Measurements from ENCODE around the gene ERO1B. TPM values are rescaled to one million over a fixed set of nuclear protein-coding genes. Genes with fewer than 3 reads are reported as not detected.

The ERO1B gene
- total RNA-seq, 1 donor, result 5.2 TPM

- no peak overlapping the region for H3K4me3 ChIP-seq (ENCODE audit: low read depth, low read length)
- TF ChIP-seq CTCF (IDR thresholded peaks at IDR 0.05; ENCODE audit: insufficient read depth, low read depth, low read length), result no peak
- DNase-seq (ENCODE audit: low read depth), result no peak
Observed at GRCh38 chr1:236172041-236172579, 109.6 kb downstream of the ERO1B start.

GRCh38 chr1:236168716-236169429 lies 112.9 kb downstream of the ERO1B start:
- no peak for TF ChIP-seq CTCF (IDR thresholded peaks at IDR 0.05; ENCODE audit: insufficient read depth, low read depth, low read length)
- no peak overlapping the region for H3K4me3 ChIP-seq (ENCODE audit: low read depth, low read length)
- DNase-seq (ENCODE audit: low read depth), result peak; percentile 81

- no peak overlapping the region for H3K4me3 ChIP-seq (ENCODE audit: low read depth, low read length)
- no peak for TF ChIP-seq CTCF (IDR thresholded peaks at IDR 0.05; ENCODE audit: insufficient read depth, low read depth, low read length)
- no peak for DNase-seq (ENCODE audit: low read depth)
Observed at GRCh38 chr1:236167578-236167977, 114.2 kb downstream of the ERO1B start.

- no peak for DNase-seq (ENCODE audit: low read depth)
- H3K4me3 ChIP-seq (ENCODE audit: low read depth, low read length), result no peak overlapping the region
- TF ChIP-seq CTCF (IDR thresholded peaks at IDR 0.05; ENCODE audit: insufficient read depth, low read depth, low read length), result no peak
Observed at GRCh38 chr1:236167154-236167553, 114.6 kb downstream of the ERO1B start.

- no peak for TF ChIP-seq CTCF (IDR thresholded peaks at IDR 0.05; ENCODE audit: insufficient read depth, low read depth, low read length)
- H3K4me3 ChIP-seq (ENCODE audit: low read depth, low read length), result no peak overlapping the region
- no peak for DNase-seq (ENCODE audit: low read depth)
Observed at GRCh38 chr1:236166041-236166440, 115.7 kb downstream of the ERO1B start.

Small RNA genes within 50 kb of the gene (small RNA-seq; reads per million reads assigned to genes)
- 115 reads per million, percentile 97 among the genes with 10 or more reads in this experiment for gene RNU2-70P

Other genes with a start within 250 kb of the ERO1B start
- gene NID1, start 216.9 kb downstream of the ERO1B start, total RNA-seq, result 204 and 211 TPM in 2 replicates
- gene GPR137B, start 139.4 kb downstream of the ERO1B start, total RNA-seq, result 11.6 and 13.0 TPM in 2 replicates
- gene EDARADD, start 112.3 kb upstream of the ERO1B start, total RNA-seq, result 0.32 and 0.43 TPM in 2 replicates
- 47.1 and 54.8 TPM in 2 replicates for gene LGALS8, start 242.0 kb upstream of the ERO1B start, total RNA-seq

All from fibroblast of villous mesenchyme (primary cell).